Superior temporal gyrus (tissue), 1 donor: ENCODE data around the gene ABHD12.
"Not testable (repeated sequence)": the region's sequence is repeated elsewhere in the genome, so short reads cannot be mapped to it uniquely, and the experiment has no call there.

Experiments
- DNase-seq: peaks from one replicate; pipeline ENCODE4 v3.0.0-alpha.2; 2016; ENCODE audit errors: extremely low spot score

The ABHD12 gene

GRCh38 chr20:25277941-25278521 lies 112.6 kb downstream of the ABHD12 start:
- no peak for DNase-seq

GRCh38 chr20:25277051-25277801 lies 113.4 kb downstream of the ABHD12 start:
- no peak for DNase-seq

DNA sequence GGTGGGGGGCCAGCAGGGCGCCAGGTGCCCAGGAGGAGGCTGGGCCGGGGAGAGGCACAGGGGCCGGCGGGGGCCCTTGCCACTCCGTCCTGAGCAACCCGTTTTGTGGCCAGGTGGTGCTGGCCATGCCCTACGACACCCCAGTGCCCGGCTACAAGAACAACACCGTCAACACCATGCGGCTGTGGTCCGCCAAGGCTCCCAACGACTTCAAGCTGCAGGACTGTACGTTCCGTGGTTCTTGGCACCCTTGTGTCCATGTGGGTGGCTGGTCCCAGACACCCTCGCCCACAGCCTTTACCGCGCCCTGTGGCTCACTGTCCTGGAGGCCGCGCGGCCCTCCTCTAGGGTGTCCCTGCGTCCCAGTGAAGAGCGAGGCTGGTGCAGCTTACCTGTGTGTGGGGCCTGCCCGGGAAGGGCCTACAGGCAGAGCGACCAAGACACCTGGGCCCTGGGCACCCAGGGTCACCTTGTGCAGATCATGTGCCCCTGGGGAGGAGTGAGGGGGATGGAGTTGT lies 114.0 kb downstream of the ABHD12 start:
- no peak for DNase-seq

GRCh38 chr20:25275813-25276532 lies 114.7 kb downstream of the ABHD12 start:
- no peak for DNase-seq

GRCh38 chr20:25274891-25275812 lies 115.5 kb downstream of the ABHD12 start:
- no peak for DNase-seq

- no peak for DNase-seq
These were observed 116.2 kb downstream of the ABHD12 start for GRCh38 chr20:25274481-25274880.

GRCh38 chr20:25273541-25274358 lies 116.9 kb downstream of the ABHD12 start:
- peak; percentile 81 for DNase-seq

DNA sequence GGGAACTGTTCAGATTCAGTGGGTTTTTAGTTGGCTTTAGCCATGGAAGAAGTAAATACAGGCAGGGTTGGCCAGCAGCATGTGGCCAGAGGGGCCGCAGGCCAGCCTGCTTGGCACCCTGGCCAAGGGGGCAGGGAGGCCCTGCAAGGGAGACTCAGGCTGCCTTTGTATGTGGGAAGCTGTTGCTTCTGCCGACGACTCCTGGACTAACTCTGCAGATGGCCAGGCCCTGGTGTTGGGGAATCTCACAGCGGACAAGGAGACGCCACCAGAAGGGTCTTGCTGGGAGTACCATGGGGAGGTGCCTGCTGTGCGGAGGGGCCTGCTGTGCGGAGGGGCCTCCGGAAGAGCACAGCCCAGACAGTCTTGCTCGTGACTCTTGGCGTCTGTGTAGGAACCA lies 117.6 kb downstream of the ABHD12 start:
- peak; percentile 34 for DNase-seq

DNA sequence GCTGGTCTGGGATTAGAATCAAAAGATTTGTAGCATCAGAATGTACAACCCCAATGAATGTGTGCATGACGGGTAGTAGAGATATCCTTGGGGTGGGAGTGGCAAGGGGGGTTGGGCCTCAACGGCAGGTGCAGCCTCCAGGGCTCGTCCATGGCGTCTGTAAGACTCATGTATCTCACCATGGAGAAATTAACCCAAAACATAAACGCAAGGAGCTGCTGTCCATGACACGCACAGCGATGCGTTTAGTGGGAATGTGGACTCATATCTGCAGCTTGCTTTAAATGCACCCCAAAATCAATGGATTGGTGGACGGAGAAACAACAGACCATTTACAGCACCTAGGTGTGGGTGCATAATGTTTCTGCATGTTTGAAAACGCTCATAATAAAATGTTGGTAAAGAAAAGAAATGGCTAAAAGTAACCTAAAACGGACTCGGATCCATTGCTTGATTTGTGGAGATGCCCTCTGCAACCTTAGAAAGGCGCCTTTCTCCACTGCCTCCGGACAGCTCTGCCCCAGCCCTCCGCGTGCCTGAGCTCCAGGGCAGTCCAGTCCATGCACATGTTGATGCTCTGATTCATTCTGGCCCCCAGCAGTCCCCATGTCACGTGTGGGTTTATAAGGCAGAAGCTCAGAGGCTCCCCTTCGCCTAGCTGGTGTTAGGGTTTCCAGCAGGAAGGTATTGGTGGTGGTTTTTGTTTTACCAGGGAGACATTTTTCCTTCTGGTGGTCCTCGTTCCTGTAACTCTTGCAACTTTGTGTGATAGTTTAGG lies 118.2 kb downstream of the ABHD12 start:
- no peak for DNase-seq

DNA sequence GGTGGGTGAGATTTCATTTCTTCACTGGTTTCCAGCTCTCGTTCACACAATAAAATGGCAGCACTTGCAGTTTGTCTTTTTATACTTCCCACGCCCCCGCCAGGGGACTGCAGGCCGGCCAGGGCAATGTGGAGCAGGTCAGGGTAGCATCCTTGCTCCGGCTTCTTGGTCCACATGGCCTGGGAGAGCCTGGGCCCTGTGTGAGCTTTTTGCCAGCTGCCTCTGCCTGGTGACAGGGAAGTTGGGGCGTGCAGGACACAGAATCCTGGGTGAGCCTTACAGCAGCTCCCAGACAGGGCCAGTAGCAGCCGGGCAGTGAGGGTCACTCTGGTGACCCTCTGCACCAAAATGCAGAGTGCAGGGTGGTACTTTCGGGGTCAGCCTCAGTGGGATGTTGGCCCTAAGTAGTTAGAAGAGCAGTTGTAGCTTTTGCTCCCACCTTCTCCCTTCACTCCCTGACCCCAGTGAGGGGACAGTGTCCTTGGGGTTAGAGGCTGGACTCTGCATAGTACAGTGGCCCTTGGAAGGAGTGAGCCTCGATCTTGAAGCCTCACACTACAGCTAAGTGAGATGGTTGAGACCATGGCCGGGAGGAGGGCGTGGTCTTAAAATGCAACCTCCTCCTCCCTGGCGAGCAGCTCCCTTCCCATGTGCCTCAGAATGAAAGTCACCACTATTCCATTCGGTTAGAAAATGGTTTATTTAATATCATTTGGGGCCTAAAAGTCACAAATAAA lies 119.0 kb downstream of the ABHD12 start:
- DNase-seq, result no peak

DNA sequence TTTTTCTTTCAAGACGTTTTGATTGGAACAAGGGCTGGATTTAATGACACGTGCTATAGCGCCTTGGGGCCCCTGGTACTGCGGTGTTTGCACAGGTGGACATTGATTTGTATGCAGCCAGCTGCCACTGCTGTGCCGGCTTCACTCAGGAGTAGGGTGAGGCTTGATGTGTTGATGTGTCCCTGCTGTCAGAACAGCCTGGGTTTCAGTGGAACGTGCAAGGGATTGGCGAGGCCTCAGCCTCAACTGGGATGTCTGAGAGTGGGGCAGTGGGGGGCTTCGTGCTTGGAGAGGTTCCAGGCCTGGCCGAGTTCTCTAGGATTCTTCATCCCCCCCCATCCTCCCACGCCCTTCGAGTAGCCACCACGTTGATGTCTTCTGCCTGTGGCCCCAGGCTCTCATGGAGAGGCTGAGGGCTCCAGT lies 119.8 kb downstream of the ABHD12 start:
- no peak for DNase-seq

DNA sequence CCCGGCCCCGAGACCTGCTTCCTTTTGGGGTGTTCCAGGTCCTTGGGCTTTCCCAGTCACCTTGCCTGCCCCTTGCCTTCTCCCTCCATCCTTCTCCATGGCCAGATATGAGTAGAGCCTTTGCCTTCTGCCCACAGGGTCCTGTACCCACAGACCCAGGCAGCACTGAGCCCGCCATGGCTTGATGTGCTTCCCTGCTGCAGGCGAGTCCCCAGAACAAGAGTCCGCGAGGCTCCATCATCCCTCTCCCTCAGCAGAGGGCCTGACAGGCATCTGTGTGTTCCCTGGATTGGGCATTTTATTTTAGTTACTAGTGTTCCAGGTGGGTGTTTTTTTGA lies 120.8 kb downstream of the ABHD12 start:
- no peak for DNase-seq

DNA sequence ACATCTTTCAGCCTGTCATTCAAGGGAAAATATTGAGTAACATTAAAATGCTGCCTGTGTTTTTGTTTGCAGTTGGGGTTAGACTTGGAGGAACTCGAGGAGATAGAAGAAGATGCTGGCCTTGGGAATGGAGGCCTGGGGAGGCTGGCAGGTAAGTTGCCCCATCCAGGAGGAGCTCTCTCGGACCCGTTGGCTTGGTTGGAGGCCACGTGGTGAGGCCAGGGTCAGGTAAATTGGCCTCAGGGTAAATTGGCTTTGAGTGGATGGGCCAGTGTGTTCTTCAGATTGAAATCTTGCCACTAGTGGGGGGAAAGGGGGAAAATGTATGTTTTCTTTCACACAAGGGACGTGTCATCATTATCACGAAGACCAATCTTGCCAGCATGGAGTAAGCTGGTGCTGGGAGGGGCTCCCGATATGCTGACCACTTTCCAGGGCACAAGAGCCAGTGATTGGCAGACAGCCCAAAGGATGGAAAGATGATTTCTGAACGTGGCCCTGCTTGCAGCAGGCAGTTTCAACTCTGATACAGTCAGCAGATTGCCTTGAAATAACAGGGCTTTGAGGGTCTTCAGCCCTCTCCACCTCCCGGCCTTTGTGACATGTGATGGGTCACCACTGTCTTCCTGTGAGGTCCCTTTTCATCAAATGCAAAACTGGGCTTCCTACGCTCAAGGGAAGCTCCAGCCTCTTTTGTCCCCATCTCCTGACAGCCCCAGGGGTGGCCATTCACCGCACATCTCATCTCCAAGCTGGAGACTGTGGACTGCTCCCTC lies 121.4 kb downstream of the ABHD12 start:
- no peak for DNase-seq

DNA sequence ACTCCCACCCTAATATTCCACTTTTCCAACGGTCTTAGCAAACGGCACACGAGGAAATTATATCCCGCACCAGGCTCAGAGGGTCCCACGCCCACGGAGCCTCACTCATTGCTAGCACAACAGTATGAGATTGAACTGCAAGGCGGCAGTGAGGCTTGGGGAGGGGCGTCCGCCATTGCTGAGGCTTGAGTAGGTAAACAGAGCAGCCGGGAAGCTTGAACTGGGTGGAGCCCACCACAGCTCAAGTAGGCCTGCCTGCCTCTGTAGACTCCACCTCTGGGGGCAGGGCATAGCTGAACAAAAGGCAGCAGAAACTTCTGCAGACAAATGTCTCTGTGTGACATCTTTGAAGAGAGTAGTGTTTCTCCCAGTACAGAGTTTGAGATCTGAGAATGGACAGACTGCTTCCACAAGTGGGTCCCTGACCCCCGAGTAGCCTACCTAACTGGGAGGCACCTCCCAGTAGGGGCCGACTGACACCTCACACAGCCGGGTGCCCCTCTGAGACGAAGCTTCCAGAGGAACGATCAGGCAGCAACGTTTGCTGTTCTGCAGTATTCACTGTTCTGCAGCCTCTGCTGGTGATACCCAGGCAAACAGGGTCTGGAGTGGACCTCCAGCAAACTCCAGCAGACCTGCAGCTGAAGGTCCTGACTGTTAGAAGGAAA lies 129.7 kb downstream of the ABHD12 start:
- DNase-seq, result not testable (repeated sequence)

GRCh38 chr20:25259788-25260254 lies 130.8 kb downstream of the ABHD12 start:
- DNase-seq, result no peak

DNA sequence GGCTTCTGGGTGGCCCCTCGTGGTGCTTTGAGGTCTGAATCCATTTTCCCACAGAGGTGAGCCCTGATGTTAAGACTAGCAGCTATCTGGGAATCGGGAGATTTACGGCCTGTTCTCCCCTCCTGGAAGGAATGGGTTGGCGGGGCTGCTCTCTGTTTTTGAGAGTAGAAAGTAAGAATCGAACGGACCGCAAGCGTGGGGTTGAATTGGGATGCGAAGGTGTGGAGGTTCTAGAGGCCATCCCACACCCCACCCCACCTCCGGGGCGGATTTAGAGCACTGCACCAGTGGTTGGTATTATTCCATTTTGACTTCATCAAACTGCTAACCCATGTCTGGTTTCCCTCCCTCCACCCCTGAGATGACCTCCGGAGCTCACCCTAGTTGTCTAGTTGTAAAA lies 131.3 kb downstream of the ABHD12 start:
- DNase-seq, result no peak

GRCh38 chr20:25258828-25259227 lies 131.8 kb downstream of the ABHD12 start:
- DNase-seq, result no peak

DNA sequence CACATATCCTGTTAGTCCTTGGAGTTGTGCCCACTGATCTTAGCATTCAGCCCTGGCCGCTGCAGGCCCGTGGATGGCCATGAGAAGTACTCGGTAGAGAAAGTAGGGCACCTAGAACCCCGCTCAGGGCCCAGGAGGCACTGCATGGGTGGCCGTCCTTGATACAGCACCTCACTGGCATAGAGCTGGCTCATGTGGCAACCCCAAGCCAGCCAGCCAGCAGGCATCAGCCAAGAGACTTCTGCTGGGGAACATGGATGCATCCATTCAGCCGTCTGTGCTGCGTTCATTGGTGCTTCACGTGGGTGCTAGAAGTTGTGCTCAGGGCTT lies 132.2 kb downstream of the ABHD12 start:
- DNase-seq, result no peak
